AG04450 (cell line): ENCODE results near the gene ATP8A2. TPM values are rescaled to one million over a fixed set of nuclear protein-coding genes. Genes with fewer than 3 reads are reported as not detected.

ENCODE experiments used
- CTCF ChIA-PET: fragments of 300-600, 350-600 bp; formaldehyde crosslinking; extraction: SDS; loops from one replicate; lab custom pipeline; 2022; ENCODE audit warnings: antibody characterized with exemption, inconsistent platforms; lab: Charles Lee
- POLR2A ChIA-PET: fragments of 350-600 bp; formaldehyde crosslinking; extraction: SDS; loops from one replicate; lab custom pipeline; 2021; ENCODE audit warnings: antibody characterized with exemption, inconsistent platforms; lab: Yijun Ruan, JAX
- DNase-seq: peaks from one replicate; pipeline ENCODE4 v3.0.0-alpha.2; 2011; ENCODE audit warnings: low read depth, low spot score
- H3K27ac ChIP-seq: one replicate; pipeline ENCODE4 v1.5.1; 2012; ENCODE audit warnings: low read depth, low read length, control low read depth
- H3K27me3 ChIP-seq: one replicate; pipeline ENCODE4 v1.6.0; 2012; ENCODE audit warnings: low read length; ENCODE audit not compliant: control insufficient read depth, insufficient read depth
- H3K4me3 ChIP-seq: 2 replicates; pipeline ENCODE4 v1.5.1; 2011; ENCODE audit warnings: mild to moderate bottlenecking, low read depth, low read length, control low read depth
- H3K9me3 ChIP-seq: 2 replicates; pipeline ENCODE4 v1.5.1; 2012; ENCODE audit warnings: low read length; ENCODE audit not compliant: control insufficient read depth, insufficient read depth
- CTCF ChIP-seq: IDR thresholded peaks from 2 replicates; pipeline ENCODE4 v1.5.1; 2011; ENCODE audit warnings: low read depth, low read length, control low read depth, inconsistent platforms
- polyA plus RNA-seq: library from polyadenylated mRNA; depleted of rRNA; stranded (reverse); fragments of >200 nt; gene quantifications from 2 replicates; pipeline ENCODE4 v1.2.3, GENCODE V29; 2011

The ATP8A2 gene
- polyA plus RNA-seq, 1 experiment, result 0.19 TPM

- no peak for DNase-seq
- H3K27ac ChIP-seq, result no peak overlapping the region
- no peaks in the 10 kb centered on the region for H3K9me3 ChIP-seq
- H3K4me3 ChIP-seq, result no peak overlapping the region
- no peak for TF ChIP-seq CTCF
- POLR2A ChIA-PET, result no interaction called here
- CTCF ChIA-PET, result no interaction called here
- H3K27me3 ChIP-seq, result no peaks in the 10 kb centered on the region
Observed at GRCh38 chr13:25709088-25709487, 337.3 kb downstream of the ATP8A2 start.

GRCh38 chr13:25715760-25716159, 344.0 kb downstream of the ATP8A2 start:
- H3K27ac ChIP-seq, result no peak overlapping the region
- POLR2A ChIA-PET, result no interaction called here
- TF ChIP-seq CTCF, result no peak
- CTCF ChIA-PET, result no interaction called here
- no peak for DNase-seq
- H3K4me3 ChIP-seq, result no peak overlapping the region
- no peaks in the 10 kb centered on the region for H3K27me3 ChIP-seq
- H3K9me3 ChIP-seq, result no peaks in the 10 kb centered on the region

- POLR2A ChIA-PET, result no interaction called here
- CTCF ChIA-PET, result no interaction called here
Observed at GRCh38 chr13:25717666-25718197, 346.0 kb downstream of the ATP8A2 start.

GRCh38 chr13:25719666-25720065, 347.9 kb downstream of the ATP8A2 start:
- Histone ChIP-seq H3K9me3 (no peaks in the 10 kb centered on the region), H3K27me3 (no peaks in the 10 kb centered on the region), H3K4me3 (no peak overlapping the region), H3K27ac (no peak overlapping the region)
- DNase-seq, result no peak
- TF ChIP-seq CTCF, result no peak
- ChIA-PET POLR2A (no interaction called here), CTCF (no interaction called here)

More at GRCh38 chr13:25717666-25718197, 346.0 kb downstream of the ATP8A2 start:
- H3K9me3 ChIP-seq, result no peaks in the 10 kb centered on the region
- DNase-seq, result no peak
- H3K27me3 ChIP-seq, result no peaks in the 10 kb centered on the region
- H3K4me3 ChIP-seq, result no peak overlapping the region
- TF ChIP-seq CTCF, result no peak
- H3K27ac ChIP-seq, result no peak overlapping the region

GRCh38 chr13:25722893-25723292, 351.1 kb downstream of the ATP8A2 start:
- CTCF ChIA-PET, result no interaction called here

More at GRCh38 chr13:25722893-25723292, 351.1 kb downstream of the ATP8A2 start:
- POLR2A ChIA-PET, result no interaction called here
- Histone ChIP-seq H3K27ac (no peak overlapping the region), H3K27me3 (no peaks in the 10 kb centered on the region), H3K9me3 (no peaks in the 10 kb centered on the region), H3K4me3 (no peak overlapping the region)
- no peak for DNase-seq
- TF ChIP-seq CTCF, result no peak
